H9 (cell line): ENCODE measurements around the gene AMBRA1. TPM values are rescaled to one million over a fixed set of nuclear protein-coding genes. Genes with fewer than 3 reads are reported as not detected.

Experiments used
- DNase-seq: peaks from one replicate; pipeline ENCODE4 v3.0.0-alpha.2; 2017
- H2AFZ ChIP-seq: one replicate; pipeline ENCODE4 v1.6.1; 2013; ENCODE audit warnings: mild to moderate bottlenecking, low read length, control low read depth, moderate library complexity
- H2AK5ac ChIP-seq: 2 replicates; pipeline ENCODE4 v1.6.1; 2013; ENCODE audit warnings: low read length, control low read depth, mixed read lengths; ENCODE audit not compliant: insufficient read length
- H2BK120ac ChIP-seq: one replicate; pipeline ENCODE4 v1.6.1; 2013; ENCODE audit warnings: low read depth, mild to moderate bottlenecking, low read length, control low read depth, inconsistent platforms; ENCODE audit not compliant: poor library complexity, severe bottlenecking
- H2BK12ac ChIP-seq: 2 replicates; pipeline ENCODE4 v1.6.1; 2013; ENCODE audit warnings: low read length, control low read depth, mixed read lengths, low read depth; ENCODE audit not compliant: insufficient read length
- H2BK15ac ChIP-seq: 2 replicates; pipeline ENCODE4 v1.6.1; 2013; ENCODE audit warnings: low read depth, low read length, control low read depth
- H2BK20ac ChIP-seq: one replicate; pipeline ENCODE4 v1.6.1; 2013; ENCODE audit warnings: low read depth, mild to moderate bottlenecking, low read length, control low read depth, inconsistent platforms; ENCODE audit not compliant: poor library complexity, severe bottlenecking
- H2BK5ac ChIP-seq: 2 replicates; pipeline ENCODE4 v1.6.1; 2013; ENCODE audit warnings: low read length, control low read depth, mixed read lengths; ENCODE audit not compliant: insufficient read length
- H3K14ac ChIP-seq: 2 replicates; pipeline ENCODE4 v1.6.1; 2013; ENCODE audit warnings: low read length, control low read depth; ENCODE audit not compliant: insufficient read depth
- H3K18ac ChIP-seq: 2 replicates; pipeline ENCODE4 v1.6.1; 2013; ENCODE audit warnings: low read depth, mild to moderate bottlenecking, mixed read lengths, low read length, control low read depth; ENCODE audit not compliant: insufficient read length
- H3K23ac ChIP-seq: 2 replicates; pipeline ENCODE4 v1.6.1; 2013; ENCODE audit warnings: low read length, control low read depth, mixed read lengths, low read depth; ENCODE audit not compliant: insufficient read length
- H3K23me2 ChIP-seq: 2 replicates; pipeline ENCODE4 v1.6.1; 2013; ENCODE audit warnings: low read depth, mild to moderate bottlenecking, mixed read lengths, low read length, control low read depth; ENCODE audit not compliant: insufficient read length, poor library complexity, severe bottlenecking
- H3K27ac ChIP-seq: 2 replicates; pipeline ENCODE4 v1.5.1; 2013; ENCODE audit warnings: low read length, control low read depth, mixed read lengths, low read depth; ENCODE audit not compliant: insufficient read length
- H3K27me3 ChIP-seq: 2 replicates; pipeline ENCODE4 v1.6.1; 2013; ENCODE audit warnings: low read length, control low read depth, inconsistent platforms; ENCODE audit not compliant: insufficient read depth
- H3K4ac ChIP-seq: 2 replicates; pipeline ENCODE4 v1.6.1; 2013; ENCODE audit warnings: low read depth, mild to moderate bottlenecking, control low read depth, inconsistent platforms, low read length, moderate library complexity
- H3K4me1 ChIP-seq: 2 replicates; pipeline ENCODE4 v1.6.1; 2013; ENCODE audit warnings: low read length, control low read depth, inconsistent platforms; ENCODE audit not compliant: insufficient read depth
- H3K4me2 ChIP-seq: 2 replicates; pipeline ENCODE4 v1.6.1; 2013; ENCODE audit warnings: low read length, control low read depth, mixed read lengths; ENCODE audit not compliant: insufficient read length, insufficient read depth
- H3K56ac ChIP-seq: 2 replicates; pipeline ENCODE4 v1.6.1; 2013; ENCODE audit warnings: low read depth, mild to moderate bottlenecking, mixed read lengths, low read length, control low read depth; ENCODE audit not compliant: insufficient read length
- H3K79me1 ChIP-seq: 2 replicates; pipeline ENCODE4 v1.6.1; 2013; ENCODE audit warnings: low read depth, mild to moderate bottlenecking, moderate library complexity, low read length, control low read depth, inconsistent platforms; ENCODE audit not compliant: insufficient read depth, poor library complexity, severe bottlenecking
- H3K79me2 ChIP-seq: 2 replicates; pipeline ENCODE4 v1.6.1; 2013; ENCODE audit warnings: low read length, control low read depth, inconsistent platforms; ENCODE audit not compliant: insufficient read depth
- H3K9ac ChIP-seq: 2 replicates; pipeline ENCODE4 v1.6.1; 2013; ENCODE audit warnings: low read length, control low read depth, mixed read lengths; ENCODE audit not compliant: insufficient read length; ENCODE audit errors: extremely low read depth
- H3K9me3 ChIP-seq: one replicate; pipeline ENCODE4 v1.6.1; 2013; ENCODE audit warnings: low read depth, low read length, inconsistent platforms; ENCODE audit not compliant: control insufficient read depth
- H3T11ph ChIP-seq: one replicate; pipeline ENCODE4 v1.6.1; 2013; ENCODE audit warnings: mild to moderate bottlenecking, low read length, control low read depth, inconsistent platforms
- H4K20me1 ChIP-seq: one replicate; pipeline ENCODE4 v1.6.1; 2013; ENCODE audit not compliant: control insufficient read depth, insufficient read length, insufficient read depth
- H4K5ac ChIP-seq: 2 replicates; pipeline ENCODE4 v1.6.1; 2013; ENCODE audit warnings: low read depth, mild to moderate bottlenecking, mixed read lengths, low read length, control low read depth; ENCODE audit not compliant: insufficient read length
- H4K8ac ChIP-seq: replicated peaks from 2 replicates; pipeline ENCODE4 v1.6.1; 2013; ENCODE audit warnings: low read length, control low read depth, mixed read lengths, low read depth; ENCODE audit not compliant: insufficient read length
- H4K91ac ChIP-seq: 2 replicates; pipeline ENCODE4 v1.6.1; 2013; ENCODE audit warnings: low read depth, mild to moderate bottlenecking, moderate library complexity, mixed read lengths, low read length, control low read depth; ENCODE audit not compliant: insufficient read length
- H3K27ac Mint-ChIP-seq, 3 experiments: 2 replicates in 2 of 3; 3 replicates in 1 of 3; pipeline ENCODE4 v1.8.0; 2020 to 2021; ENCODE audit warnings: mixed read lengths in 3 of 3, mild to moderate bottlenecking in 1 of 3, moderate library complexity in 1 of 3
- H3K27me3 Mint-ChIP-seq: 2 replicates; pipeline ENCODE4 v1.8.0; 2021; ENCODE audit warnings: low read depth, mild to moderate bottlenecking, moderate library complexity, mixed read lengths
- H3K36me3 Mint-ChIP-seq, 3 experiments: 2 replicates in 2 of 3; 3 replicates in 1 of 3; pipeline ENCODE4 v1.8.0; 2020 to 2021; ENCODE audit warnings: low read depth in 3 of 3, mixed read lengths in 3 of 3; ENCODE audit not compliant: insufficient read depth in 1 of 3
- H3K4me1 Mint-ChIP-seq, 2 experiments: 2 replicates each; pipeline ENCODE4 v1.8.0; 2020; ENCODE audit warnings: mixed read lengths in 2 of 2
- H3K4me3 Mint-ChIP-seq, 2 experiments: 2 replicates in 1 of 2; 3 replicates in 1 of 2; pipeline ENCODE4 v1.8.0; 2020 to 2021; ENCODE audit warnings: mild to moderate bottlenecking in 2 of 2, mixed read lengths in 2 of 2, moderate library complexity in 1 of 2
- H3K9me3 Mint-ChIP-seq, 2 experiments: 2 replicates in 1 of 2; 3 replicates in 1 of 2; pipeline ENCODE4 v1.8.0; 2020; ENCODE audit warnings: mild to moderate bottlenecking in 2 of 2, mixed read lengths in 2 of 2, moderate library complexity in 1 of 2
- WGBS: extraction: QIAGEN DNeasy Blood & Tissue Kit; methylation state at CpG from one replicate; pipeline ENCODE4 v1.1.7; 2013; ENCODE audit warnings: missing lambda C conversion rate, low lambda C conversion rate, mixed read lengths; ENCODE audit not compliant: insufficient read length; ENCODE audit errors: extremely low coverage; 5-methylcytosine and 5-hydroxymethylcytosine counted together
- total RNA-seq: library from RNA; stranded (reverse); gene quantifications from 2 replicates; pipeline ENCODE4 v1.2.1, GENCODE V29; 2021
- TF ChIP-seq, protein P1 (sequence below): fragments of 200-600 bp; sonication (generic); conservative IDR thresholded peaks from 3 replicates; pipeline ENCODE4 v1.8.0; 2021; ENCODE audit warnings: antibody characterized with exemption, mild to moderate bottlenecking

The AMBRA1 gene
- total RNA-seq, 1 experiment from 2014 or later, result 37.5 TPM

DNA sequence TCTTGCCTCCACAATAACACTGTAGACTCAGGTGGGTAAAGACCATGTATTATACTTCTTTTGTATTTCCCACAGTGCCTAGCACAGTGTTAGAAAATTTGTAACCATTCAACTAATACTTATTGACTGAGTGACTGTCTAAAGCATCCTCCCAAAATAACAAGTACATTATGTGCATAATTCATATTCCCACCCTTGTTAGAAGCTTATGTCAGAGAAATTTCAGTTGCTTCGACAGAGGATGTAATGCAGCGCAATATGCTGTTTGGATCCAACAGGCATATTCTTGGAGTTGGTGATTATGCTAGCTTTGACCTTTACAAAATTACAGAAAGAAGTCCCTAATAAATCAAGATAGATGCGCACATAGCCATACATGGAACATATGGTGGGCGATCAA lies 53.0 kb downstream of the AMBRA1 start:
- H3K27ac Mint-ChIP-seq, result no peak overlapping the region
- peaks cover 18% of the 10 kb centered on the region in 2 experiments for H3K4me1 Mint-ChIP-seq
- no peaks in the 10 kb centered on the region for H3K27me3 ChIP-seq
- DNase-seq, result no peak
- no peak overlapping the region for H3K4ac ChIP-seq
- no peak overlapping the region for H2AK5ac ChIP-seq
- H3K23me2 ChIP-seq, result no peaks in the 10 kb centered on the region
- H4K8ac ChIP-seq, result no peak overlapping the region
- H4K91ac ChIP-seq, result no peak overlapping the region
- H3K27me3 Mint-ChIP-seq, result no peaks in the 10 kb centered on the region
- H3K9me3 ChIP-seq, result no peaks in the 10 kb centered on the region
- no peak overlapping the region for H3K23ac ChIP-seq
- H2BK12ac ChIP-seq, result no peak overlapping the region
- H3K4me1 ChIP-seq, result 0 out of 2 replicates have a peak, but pooled peaks cover 4% of the 10 kb centered on the region
- H3K27ac ChIP-seq, result no peak overlapping the region
- H3T11ph ChIP-seq, result no peak overlapping the region
- no peak overlapping the region for H2BK120ac ChIP-seq
- TF ChIP-seq, protein P1, sequence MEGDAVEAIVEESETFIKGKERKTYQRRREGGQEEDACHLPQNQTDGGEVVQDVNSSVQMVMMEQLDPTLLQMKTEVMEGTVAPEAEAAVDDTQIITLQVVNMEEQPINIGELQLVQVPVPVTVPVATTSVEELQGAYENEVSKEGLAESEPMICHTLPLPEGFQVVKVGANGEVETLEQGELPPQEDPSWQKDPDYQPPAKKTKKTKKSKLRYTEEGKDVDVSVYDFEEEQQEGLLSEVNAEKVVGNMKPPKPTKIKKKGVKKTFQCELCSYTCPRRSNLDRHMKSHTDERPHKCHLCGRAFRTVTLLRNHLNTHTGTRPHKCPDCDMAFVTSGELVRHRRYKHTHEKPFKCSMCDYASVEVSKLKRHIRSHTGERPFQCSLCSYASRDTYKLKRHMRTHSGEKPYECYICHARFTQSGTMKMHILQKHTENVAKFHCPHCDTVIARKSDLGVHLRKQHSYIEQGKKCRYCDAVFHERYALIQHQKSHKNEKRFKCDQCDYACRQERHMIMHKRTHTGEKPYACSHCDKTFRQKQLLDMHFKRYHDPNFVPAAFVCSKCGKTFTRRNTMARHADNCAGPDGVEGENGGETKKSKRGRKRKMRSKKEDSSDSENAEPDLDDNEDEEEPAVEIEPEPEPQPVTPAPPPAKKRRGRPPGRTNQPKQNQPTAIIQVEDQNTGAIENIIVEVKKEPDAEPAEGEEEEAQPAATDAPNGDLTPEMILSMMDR, result no peak
- no peak overlapping the region for H3K4me2 ChIP-seq
- H3K79me1 ChIP-seq, result peaks cover 8% of the 10 kb centered on the region
- H2BK20ac ChIP-seq, result no peak overlapping the region
- no peak overlapping the region for H3K4me3 Mint-ChIP-seq
- H2AFZ ChIP-seq, result no peak overlapping the region
- no peak overlapping the region for H3K18ac ChIP-seq
- H3K56ac ChIP-seq, result no peak overlapping the region
- no peak overlapping the region for H4K5ac ChIP-seq
- H3K9me3 Mint-ChIP-seq, result no peaks in the 10 kb centered on the region
- peaks cover under 1% of the 10 kb centered on the region; the same call in 1 of the 2 replicates for H3K79me2 ChIP-seq
- no peak overlapping the region for H3K9ac ChIP-seq
- no peak overlapping the region for H2BK15ac ChIP-seq
- no peak overlapping the region for H2BK5ac ChIP-seq
- no peak overlapping the region for H3K14ac ChIP-seq
- peaks cover 26 to 42% (median 39%) of the 10 kb centered on the region in 3 experiments for H3K36me3 Mint-ChIP-seq
- no CpG with 5 or more reads among the region's 4 CpGs for WGBS
- no peaks in the 10 kb centered on the region for H4K20me1 ChIP-seq
